GM12878 (cell line): Measurements from ENCODE around the gene CABP7. TPM values are rescaled to one million over a fixed set of nuclear protein-coding genes. Genes with fewer than 3 reads are reported as not detected.

Experiments used
- ATAC-seq: fragments of 200-7000 bp; cut with Tn5 transposase; 3 replicates; pipeline ENCODE4 v1.9.1; 2020; ENCODE audit warnings: mild to moderate bottlenecking, moderate library complexity
- BruUV-seq: library from RNA; stranded (reverse); fragments of 400-500 nt; replicated peaks from 2 replicates; lab custom pipeline; 2021; lab: Mats Ljungman, UMichigan
- CTCF ChIA-PET: fragments of 300-600 bp; sonication (Branson Sonifier 250); formaldehyde crosslinking; extraction: SDS; loops from one replicate; lab custom pipeline; 2021; ENCODE audit warnings: inconsistent platforms; lab: Yijun Ruan, JAX
- POLR2A ChIA-PET: fragments of 350-600 bp; formaldehyde crosslinking; extraction: SDS; loops from one replicate; lab custom pipeline; 2021; ENCODE audit warnings: inconsistent platforms; lab: Charles Lee
- RAD21 ChIA-PET: fragments of 300-600 bp; sonication (Branson Sonifier 250); formaldehyde crosslinking; loops from one replicate; lab custom pipeline; 2023; ENCODE audit warnings: antibody characterized with exemption; ENCODE audit not compliant: unreplicated experiment; lab: Charles Lee
- SMC1A ChIA-PET: fragments of 300-600 bp; sonication (Branson Sonifier 250); formaldehyde crosslinking; loops from one replicate; lab custom pipeline; 2023; ENCODE audit not compliant: unreplicated experiment, uncharacterized antibody; lab: Charles Lee
- DNase-seq: peaks from one replicate; pipeline ENCODE4 v3.0.0-alpha.2; 2011; ENCODE audit warnings: low read depth, low spot score
- FAIRE-seq: peaks from 3 replicates; lab custom pipeline; 2011; peaks lifted over from hg19 to GRCh38; lab: Jason Lieb, UNC
- H2AFZ ChIP-seq: 2 replicates; pipeline ENCODE4 v1.6.0; 2011; ENCODE audit warnings: low read depth, low read length, control low read depth; ENCODE audit not compliant: control insufficient read depth
- H3K27ac ChIP-seq: 2 replicates; pipeline ENCODE4 v1.5.1; 2011; ENCODE audit warnings: control low read depth; ENCODE audit not compliant: control insufficient read depth, insufficient read depth
- H3K27me3 ChIP-seq, 2 experiments: replicated peaks in 1 of 2; 2 replicates each; pipeline versions ENCODE4 v1.6.0 to v1.6.1; 2011; ENCODE audit warnings: low read length in 1 of 2; ENCODE audit not compliant: control insufficient read depth in 2 of 2, insufficient read depth in 2 of 2
- H3K36me3 ChIP-seq, 2 experiments: 2 replicates each; pipeline ENCODE4 v1.5.1; 2011; ENCODE audit warnings: low read length in 1 of 2; ENCODE audit not compliant: control insufficient read depth in 2 of 2, insufficient read depth in 2 of 2
- H3K4me1 ChIP-seq: 2 replicates; pipeline ENCODE4 v1.6.1; 2011; ENCODE audit warnings: mild to moderate bottlenecking, low read length, moderate library complexity, mixed read lengths; ENCODE audit not compliant: control insufficient read depth, insufficient read depth
- H3K4me2 ChIP-seq: 2 replicates; pipeline ENCODE4 v1.6.0; 2011; ENCODE audit warnings: control low read depth; ENCODE audit not compliant: control insufficient read depth, insufficient read depth
- H3K4me3 ChIP-seq: fragments of 200-600 bp; sonication (generic); 2 replicates; pipeline ENCODE4 v1.5.1; 2016
- H3K79me2 ChIP-seq: 2 replicates; pipeline ENCODE4 v1.6.0; 2011; ENCODE audit warnings: low read length; ENCODE audit not compliant: control insufficient read depth, insufficient read depth
- H3K9ac ChIP-seq: 2 replicates; pipeline ENCODE4 v1.8.0; 2011; ENCODE audit warnings: low read length, control low read depth, mixed read lengths; ENCODE audit not compliant: control insufficient read depth, insufficient read depth
- H3K9me3 ChIP-seq: replicated peaks from 3 replicates; pipeline ENCODE4 v1.5.1; 2011; ENCODE audit warnings: mild to moderate bottlenecking, low read length; ENCODE audit not compliant: control insufficient read depth, insufficient read depth
- H4K20me1 ChIP-seq: 2 replicates; pipeline ENCODE4 v1.6.0; 2011; ENCODE audit not compliant: control insufficient read depth, insufficient read depth
- ATF2 ChIP-seq: IDR thresholded peaks from 2 replicates; pipeline ENCODE4 v1.6.1; 2012; ENCODE audit warnings: low read length, inconsistent platforms
- CHD2 ChIP-seq: IDR thresholded peaks from 2 replicates; pipeline ENCODE4 v1.6.1; 2011; ENCODE audit warnings: low read depth, low read length, improper control_type of control experiment, borderline replicate concordance
- CHD4 ChIP-seq: fragments of 200-600 bp; sonication (generic); IDR thresholded peaks from 2 replicates; pipeline ENCODE4 v1.6.1; 2016; ENCODE audit warnings: mild to moderate bottlenecking
- NR2C2 ChIP-seq: IDR thresholded peaks from 2 replicates; pipeline ENCODE4 v1.6.1; 2011; ENCODE audit warnings: borderline replicate concordance, low read depth; ENCODE audit not compliant: control insufficient read depth, insufficient read length
- SIN3A ChIP-seq: IDR thresholded peaks from 2 replicates; pipeline ENCODE4 v1.6.1; 2012; ENCODE audit warnings: low read depth, low read length, improper control_type of control experiment
- SP1 ChIP-seq: IDR thresholded peaks from one replicate; pipeline ENCODE4 v1.6.1; 2011; ENCODE audit warnings: low read depth, low read length
- SREBF1 ChIP-seq: IDR thresholded peaks from 2 replicates; pipeline ENCODE4 v1.6.1; 2012; ENCODE audit warnings: mild to moderate bottlenecking, low read length
- SREBF2 ChIP-seq: IDR thresholded peaks from 2 replicates; pipeline ENCODE4 v1.6.1; 2012; ENCODE audit warnings: mild to moderate bottlenecking, low read length
- SUPT20H ChIP-seq: IDR thresholded peaks from 2 replicates; pipeline ENCODE4 v1.6.1; 2011; ENCODE audit warnings: low read depth, mild to moderate bottlenecking, low read length, moderate library complexity, borderline replicate concordance; ENCODE audit not compliant: control insufficient read depth
- TBL1XR1 ChIP-seq: IDR thresholded peaks from 2 replicates; pipeline ENCODE4 v1.6.1; 2012; ENCODE audit warnings: low read depth, low read length, improper control_type of control experiment
- YBX1 ChIP-seq: fragments of 450-650 bp; IDR thresholded peaks from 2 replicates; pipeline ENCODE4 v1.6.1; 2016; ENCODE audit warnings: antibody characterized with exemption
- ZSCAN29 ChIP-seq: fragments of 450-650 bp; IDR thresholded peaks from 2 replicates; pipeline ENCODE4 v1.6.1; 2017; ENCODE audit warnings: mild to moderate bottlenecking, moderate library complexity
- WGBS: methylation state at CpG from one replicate; pipeline ENCODE4 v1.1.6; 2016; ENCODE audit warnings: low lambda C conversion rate; ENCODE audit not compliant: insufficient replicate concordance, insufficient coverage; ENCODE audit errors: missing lambda C conversion rate; 5-methylcytosine and 5-hydroxymethylcytosine counted together
- in situ Hi-C: fragments of 300-500 bp; cut with MboI; formaldehyde crosslinking; loops from 9 replicates; pipeline ENCODE4 v1.14.3; 2018; ENCODE audit warnings: mixed read lengths
- intact Hi-C: fragments of 100-400 bp; cut with micrococcal nuclease; formaldehyde crosslinking; loops from one replicate; pipeline ENCODE4 v1.14.2; 2022; ENCODE audit not compliant: unreplicated experiment
- polyA plus RNA-seq, 11 experiments: library from polyadenylated mRNA; depleted of rRNA in 4 of 11; unstranded in 6 of 11; stranded (reverse) in 5 of 11; fragments of >200 nt; fragmentation: Nextera tagmentation in 4 of 11; fragmentation: Illumina TruSeq in 1 of 11; extraction: Ambion mirVana in 4 of 11; extraction: Trizol in 1 of 11; gene quantifications; 1 replicate in 1 of 11; 2 replicates in 10 of 11; pipeline versions ENCODE4 v1.2.1 to v1.2.3, GENCODE V29; 2011 to 2016; ENCODE audit warnings: inconsistent platforms in 2 of 11, missing spikeins in 2 of 11, low read depth in 1 of 11
- total RNA-seq, 4 experiments: library from RNA; depleted of rRNA in 3 of 4; stranded (reverse); fragments of >200 nt in 3 of 4; fragmentation: Illumina TruSeq in 1 of 4; extraction: Trizol in 1 of 4; gene quantifications; 2 replicates each; pipeline versions ENCODE4 v1.2.1 to v1.2.3, GENCODE V29; 2013 to 2021

The CABP7 gene
- total and polyA plus RNA-seq, 10 of the 15 experiments (the other 5 are each of a cell fraction or from before 2014, with no cell fraction given) = 0.02 to 0.18 (median 0.05) TPM; not detected in 5

- ATAC-seq (no peak), FAIRE-seq (no peak), DNase-seq (no peak)
- H3K4me1 ChIP-seq = no peaks in the 10 kb centered on the region
- no peak overlapping the region for H3K4me2 ChIP-seq
- H4K20me1 ChIP-seq = no peaks in the 10 kb centered on the region
- intact Hi-C loops (no loop called here), in situ Hi-C loops (no loop called here)
- ChIA-PET SMC1A (no interaction called here), CTCF (interaction anchor here (1.0 kb wide), 1 partner anchor 22 kb away, joined by 3 read pairs; no protein-coding TSS in a partner anchor), RAD21 (no interaction called here), POLR2A (no interaction called here)
- no peak overlapping the region for H2AFZ ChIP-seq
- H3K4me3 ChIP-seq = no peak overlapping the region
- no peak overlapping the region for H3K27ac ChIP-seq
- H3K36me3 ChIP-seq = no peaks in the 10 kb centered on the region; a peak in 2 of 4 replicates
- H3K9ac ChIP-seq = no peak overlapping the region
- no TSS peak for BruUV-seq
- H3K27me3 ChIP-seq = no peaks in the 10 kb centered on the region
- 72% methylated on average over 3 of the region's 3 CpGs for WGBS
- H3K79me2 ChIP-seq = no peaks in the 10 kb centered on the region
- TF ChIP-seq ATF2 = no peak
- no peaks in the 10 kb centered on the region; the same call in 1 of the 3 replicates for H3K9me3 ChIP-seq
Measured at GRCh38 chr22:29750029-29750428, 30.2 kb downstream of the CABP7 start.

- ATAC-seq (no peak), DNase-seq (no peak), FAIRE-seq (no peak)
- no peaks in the 10 kb centered on the region; a peak in 2 of 4 replicates for H3K36me3 ChIP-seq
- no peaks in the 10 kb centered on the region for H3K79me2 ChIP-seq
- 78% methylated on average over 11 of the region's 11 CpGs for WGBS
- no peaks in the 10 kb centered on the region for H3K4me1 ChIP-seq
- POLR2A ChIA-PET = interaction anchor here (0.6 kb wide), 1 partner anchor 387 kb away, joined by 3 read pairs; no protein-coding TSS in a partner anchor
- H3K27ac ChIP-seq = no peak overlapping the region
- no peak for TF ChIP-seq SP1
- TF ChIP-seq CHD2 = no peak
- TF ChIP-seq SREBF2 = no peak
- no peak for TF ChIP-seq TBL1XR1
- TF ChIP-seq CHD4 = no peak
- TF ChIP-seq ZSCAN29 = no peak
- TF ChIP-seq SREBF1 = no peak
- TF ChIP-seq SUPT20H = no peak
- TF ChIP-seq NR2C2 = no peak
- no peak for TF ChIP-seq SIN3A
- TF ChIP-seq YBX1 = no peak
- no peaks in the 10 kb centered on the region for H4K20me1 ChIP-seq
- H3K9me3 ChIP-seq = no peaks in the 10 kb centered on the region; the same call in 1 of the 3 replicates
- intact Hi-C loops = no loop called here
- BruUV-seq = no TSS peak
- no peak overlapping the region for H2AFZ ChIP-seq
- CTCF ChIA-PET = interaction anchor here (1.0 kb wide), 1 partner anchor 21 kb away, joined by 3 read pairs; no protein-coding TSS in a partner anchor
- no peaks in the 10 kb centered on the region for H3K27me3 ChIP-seq
- SMC1A ChIA-PET = interaction anchor here (0.7 kb wide), 1 partner anchor 10 kb away, joined by 3 read pairs; no protein-coding TSS in a partner anchor
- in situ Hi-C loops = no loop called here
- H3K4me2 ChIP-seq = no peak overlapping the region
- no peak overlapping the region for H3K9ac ChIP-seq
- no peak overlapping the region for H3K4me3 ChIP-seq
- RAD21 ChIA-PET = no interaction called here
Measured at GRCh38 chr22:29750559-29751538, 31.0 kb downstream of the CABP7 start.
